Osteoblast (primary cell): ENCODE data around the gene CHCHD3. TPM values are rescaled to one million over a fixed set of nuclear protein-coding genes. Genes with fewer than 3 reads are reported as not detected.

ENCODE experiments used
- DNase-seq: peaks from one replicate; pipeline ENCODE4 v3.0.0; 2011; ENCODE audit warnings: low spot score, mixed read lengths; ENCODE audit not compliant: insufficient read length; ENCODE audit errors: missing footprints
- H2AFZ ChIP-seq: 2 replicates; pipeline ENCODE4 v1.6.0; 2011; ENCODE audit warnings: mild to moderate bottlenecking, low read length
- H3K27ac ChIP-seq: 2 replicates; pipeline ENCODE4 v1.5.1; 2011; ENCODE audit warnings: mild to moderate bottlenecking, low read depth, low read length, moderate library complexity
- H3K27me3 ChIP-seq: 2 replicates; pipeline ENCODE4 v1.6.0; 2012; ENCODE audit warnings: mild to moderate bottlenecking, control low read depth, inconsistent platforms, low read length, moderate library complexity; ENCODE audit not compliant: insufficient read depth
- H3K36me3 ChIP-seq: 2 replicates; pipeline ENCODE4 v1.5.1; 2011; ENCODE audit warnings: mild to moderate bottlenecking, low read length, control low read depth, moderate library complexity; ENCODE audit not compliant: insufficient read depth
- H3K4me1 ChIP-seq: 2 replicates; pipeline ENCODE4 v1.5.1; 2011; ENCODE audit warnings: mild to moderate bottlenecking, low read length, control low read depth, moderate library complexity; ENCODE audit not compliant: insufficient read depth
- H3K4me2 ChIP-seq: 2 replicates; pipeline ENCODE4 v1.6.0; 2011; ENCODE audit warnings: mild to moderate bottlenecking, low read length; ENCODE audit not compliant: insufficient read depth
- H3K4me3 ChIP-seq: fragments of 200-600 bp; sonication (generic); 3 replicates; pipeline ENCODE4 v1.5.1; 2012; ENCODE audit warnings: mild to moderate bottlenecking, low read length, inconsistent platforms; ENCODE audit not compliant: insufficient read depth
- H3K79me2 ChIP-seq: 2 replicates; pipeline ENCODE4 v1.6.0; 2012; ENCODE audit warnings: mild to moderate bottlenecking, low read length, control low read depth, inconsistent platforms; ENCODE audit not compliant: insufficient read depth
- H3K9me3 ChIP-seq: 2 replicates; pipeline ENCODE4 v1.5.1; 2011; ENCODE audit warnings: low read depth, low read length, control low read depth
- H4K20me1 ChIP-seq: 2 replicates; pipeline ENCODE4 v1.6.0; 2012; ENCODE audit warnings: mild to moderate bottlenecking, low read length, control low read depth; ENCODE audit not compliant: insufficient read depth
- CTCF ChIP-seq: IDR thresholded peaks from 2 replicates; pipeline ENCODE4 v1.5.1; 2011; ENCODE audit warnings: mild to moderate bottlenecking, low read depth, low read length, moderate library complexity; ENCODE audit errors: extremely low read depth
- total RNA-seq: library from RNA; depleted of rRNA; stranded (reverse); fragments of >200 nt; gene quantifications from 2 replicates; pipeline ENCODE4 v1.2.3, GENCODE V29; 2012

CHCHD3 gene
- total RNA-seq, 1 donor, result 89.8 TPM

- Histone ChIP-seq H3K9me3 (no peaks in the 10 kb centered on the region), H3K27ac (no peak overlapping the region), H3K79me2 (peaks cover 7% of the 10 kb centered on the region), H4K20me1 (peaks cover 9% of the 10 kb centered on the region), H3K4me1 (no peaks in the 10 kb centered on the region), H3K4me2 (no peak overlapping the region), H3K27me3 (no peaks in the 10 kb centered on the region), H3K36me3 (no peaks in the 10 kb centered on the region), H3K4me3 (no peak overlapping the region), H2AFZ (no peak overlapping the region)
- no peak for DNase-seq
- no peak for TF ChIP-seq CTCF
These were observed 203.5 kb downstream of the CHCHD3 start for GRCh38 chr7:132878204-132878919.

- peaks cover 7% of the 10 kb centered on the region for H3K79me2 ChIP-seq
- no peak for TF ChIP-seq CTCF
These were observed 204.3 kb downstream of the CHCHD3 start for GRCh38 chr7:132877573-132877972.

GRCh38 chr7:132876576-132876975 lies 205.3 kb downstream of the CHCHD3 start:
- H3K4me2 ChIP-seq, result no peak overlapping the region
- H3K4me3 ChIP-seq, result no peak overlapping the region
- H3K27me3 ChIP-seq, result no peaks in the 10 kb centered on the region
- H3K79me2 ChIP-seq, result peaks cover 7% of the 10 kb centered on the region
- no peak for DNase-seq
- no peak overlapping the region for H2AFZ ChIP-seq
- TF ChIP-seq CTCF, result no peak
- H3K9me3 ChIP-seq, result no peaks in the 10 kb centered on the region
- H3K4me1 ChIP-seq, result no peaks in the 10 kb centered on the region
- no peak overlapping the region for H3K27ac ChIP-seq
- H3K36me3 ChIP-seq, result no peaks in the 10 kb centered on the region
- peaks cover 9% of the 10 kb centered on the region for H4K20me1 ChIP-seq

More at GRCh38 chr7:132877573-132877972, 204.3 kb downstream of the CHCHD3 start:
- peaks cover 9% of the 10 kb centered on the region for H4K20me1 ChIP-seq
- no peak overlapping the region for H3K4me2 ChIP-seq
- DNase-seq, result no peak
- no peak overlapping the region for H3K4me3 ChIP-seq
- no peaks in the 10 kb centered on the region for H3K9me3 ChIP-seq
- H3K4me1 ChIP-seq, result no peaks in the 10 kb centered on the region
- no peak overlapping the region for H3K27ac ChIP-seq
- H3K27me3 ChIP-seq, result no peaks in the 10 kb centered on the region
- no peak overlapping the region for H2AFZ ChIP-seq
- H3K36me3 ChIP-seq, result no peaks in the 10 kb centered on the region

- H3K4me2 ChIP-seq, result no peak overlapping the region
- no peak overlapping the region for H3K27ac ChIP-seq
- no peaks in the 10 kb centered on the region for H3K9me3 ChIP-seq
- peaks cover 6% of the 10 kb centered on the region for H4K20me1 ChIP-seq
- no peaks in the 10 kb centered on the region for H3K27me3 ChIP-seq
- H3K79me2 ChIP-seq, result peaks cover 1% of the 10 kb centered on the region
- H2AFZ ChIP-seq, result no peak overlapping the region
- no peaks in the 10 kb centered on the region for H3K4me1 ChIP-seq
- no peak overlapping the region for H3K4me3 ChIP-seq
- no peak for TF ChIP-seq CTCF
- no peak for DNase-seq
- no peaks in the 10 kb centered on the region for H3K36me3 ChIP-seq
These were observed 209.9 kb downstream of the CHCHD3 start for GRCh38 chr7:132872034-132872433.
